HG03135 (cell line): ENCODE data around the gene SDCCAG8.

Experiments
- ATAC-seq: cut with Tn5 transposase; IDR thresholded peaks from one replicate; pipeline ENCODE4 v1.9.1; 2021; ENCODE audit warnings: mild to moderate bottlenecking, moderate library complexity; ENCODE audit not compliant: unreplicated experiment

The SDCCAG8 gene

GRCh38 chr1:243477731-243478290, 222.0 kb downstream of the SDCCAG8 start:
- no peak for ATAC-seq

DNA sequence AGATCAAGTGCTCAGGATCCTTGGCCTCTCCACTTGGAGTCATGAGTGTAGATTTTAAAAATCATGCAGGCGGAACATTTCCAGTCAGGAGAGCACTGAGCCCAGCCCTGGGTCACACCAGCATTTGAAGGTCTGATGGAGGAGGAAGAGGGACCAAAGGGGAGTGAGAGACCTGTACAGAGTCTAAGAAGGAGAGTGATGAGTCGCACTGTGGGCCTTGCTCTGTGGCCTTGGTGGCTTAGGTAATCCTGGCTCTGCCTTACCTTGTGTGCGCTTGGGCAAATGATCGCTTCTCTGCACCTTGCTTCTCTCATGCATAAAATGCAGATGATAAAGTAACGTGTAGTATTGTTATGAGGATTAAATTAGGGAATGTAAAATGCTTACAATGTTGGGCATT, 225.3 kb downstream of the SDCCAG8 start:
- ATAC-seq, result no peak

GRCh38 chr1:243482141-243483022, 226.5 kb downstream of the SDCCAG8 start:
- no peak for ATAC-seq

- ATAC-seq, result no peak
These were observed 227.4 kb downstream of the SDCCAG8 start for GRCh38 chr1:243483071-243483771.

GRCh38 chr1:243483952-243484351, 228.1 kb downstream of the SDCCAG8 start:
- ATAC-seq, result no peak

DNA sequence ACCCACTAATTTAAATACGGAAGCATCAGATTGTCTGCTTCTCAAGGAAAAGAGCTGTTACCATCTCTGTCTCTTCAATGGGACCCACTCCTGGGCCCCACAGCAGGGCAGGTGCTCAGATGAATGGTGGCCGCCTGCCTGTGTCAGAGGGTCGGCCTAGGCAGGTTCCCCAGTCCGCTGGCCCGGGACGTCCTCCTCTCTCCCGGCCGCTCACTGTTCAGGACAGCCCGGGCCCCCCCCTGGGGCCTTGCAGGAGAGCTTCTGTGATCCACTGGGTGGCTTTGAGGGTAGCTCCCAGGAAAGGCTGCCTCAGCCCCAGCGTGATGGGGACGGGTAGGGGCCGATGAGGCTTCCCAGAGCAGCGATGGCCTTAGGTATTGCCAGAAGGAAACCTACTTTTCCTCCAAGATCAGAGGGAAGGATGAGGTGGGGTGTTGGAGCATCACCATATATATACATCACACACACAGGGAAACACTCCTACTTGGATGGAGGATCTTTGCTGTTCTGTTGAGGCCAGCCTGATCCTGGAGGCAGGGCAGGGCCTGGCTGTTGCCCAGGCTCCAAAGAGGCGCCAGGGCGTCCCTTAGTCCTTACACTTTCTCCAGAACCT, 231.3 kb downstream of the SDCCAG8 start:
- ATAC-seq, result no peak

- ATAC-seq, result no peak
These were observed 231.9 kb downstream of the SDCCAG8 start for GRCh38 chr1:243487649-243488227.

DNA sequence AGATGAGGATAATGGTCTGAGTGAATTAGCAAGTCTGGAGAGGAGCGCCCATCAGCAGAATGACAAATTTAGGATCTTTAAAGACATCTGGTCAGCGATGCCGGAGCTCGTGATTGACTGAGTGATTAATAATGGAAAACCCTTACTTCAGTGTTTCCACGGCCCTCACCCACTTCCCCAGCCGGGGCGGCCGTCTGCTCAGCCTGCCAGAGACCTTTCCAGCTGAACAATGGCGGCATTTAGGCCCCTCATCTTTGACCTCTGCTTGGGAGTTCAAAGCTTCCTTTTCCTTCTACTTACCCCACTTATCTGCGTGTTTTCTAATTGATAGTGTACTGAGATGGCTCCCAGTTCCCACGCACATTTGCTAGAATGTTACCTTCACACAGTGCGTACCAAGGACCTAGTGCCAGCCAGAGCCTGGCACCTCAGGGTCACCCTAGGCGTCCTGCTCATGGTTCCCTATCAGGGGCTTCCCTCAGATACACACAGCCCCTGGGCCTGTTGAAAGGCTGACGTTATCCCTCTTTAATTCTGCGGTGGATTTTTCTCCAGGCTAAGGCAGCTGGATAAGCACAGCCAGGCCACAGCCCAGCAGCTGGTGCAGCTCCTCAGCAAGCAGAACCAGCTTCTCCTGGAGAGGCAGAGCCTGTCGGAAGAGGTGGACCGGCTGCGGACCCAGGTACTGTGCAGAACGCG, 232.8 kb downstream of the SDCCAG8 start:
- ATAC-seq, result no peak

DNA sequence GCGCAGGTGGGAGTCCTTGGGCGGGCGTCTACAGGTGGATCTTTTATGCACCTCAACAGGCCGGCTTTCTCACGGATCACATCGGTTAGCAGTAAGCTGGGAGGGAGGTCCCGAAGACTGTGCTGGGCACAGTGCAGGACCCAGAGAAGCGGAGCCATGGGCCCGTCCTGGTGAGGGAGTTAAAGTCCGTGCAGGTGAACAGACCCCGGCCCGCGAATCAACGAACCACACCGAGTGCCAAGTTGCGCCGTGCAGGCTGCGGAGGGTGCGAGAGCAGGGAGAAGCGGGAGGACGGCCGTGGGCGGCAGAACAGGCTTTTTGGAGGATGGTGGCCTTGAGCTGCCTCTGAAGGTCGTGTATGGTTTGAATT, 233.3 kb downstream of the SDCCAG8 start:
- ATAC-seq, result no peak

DNA sequence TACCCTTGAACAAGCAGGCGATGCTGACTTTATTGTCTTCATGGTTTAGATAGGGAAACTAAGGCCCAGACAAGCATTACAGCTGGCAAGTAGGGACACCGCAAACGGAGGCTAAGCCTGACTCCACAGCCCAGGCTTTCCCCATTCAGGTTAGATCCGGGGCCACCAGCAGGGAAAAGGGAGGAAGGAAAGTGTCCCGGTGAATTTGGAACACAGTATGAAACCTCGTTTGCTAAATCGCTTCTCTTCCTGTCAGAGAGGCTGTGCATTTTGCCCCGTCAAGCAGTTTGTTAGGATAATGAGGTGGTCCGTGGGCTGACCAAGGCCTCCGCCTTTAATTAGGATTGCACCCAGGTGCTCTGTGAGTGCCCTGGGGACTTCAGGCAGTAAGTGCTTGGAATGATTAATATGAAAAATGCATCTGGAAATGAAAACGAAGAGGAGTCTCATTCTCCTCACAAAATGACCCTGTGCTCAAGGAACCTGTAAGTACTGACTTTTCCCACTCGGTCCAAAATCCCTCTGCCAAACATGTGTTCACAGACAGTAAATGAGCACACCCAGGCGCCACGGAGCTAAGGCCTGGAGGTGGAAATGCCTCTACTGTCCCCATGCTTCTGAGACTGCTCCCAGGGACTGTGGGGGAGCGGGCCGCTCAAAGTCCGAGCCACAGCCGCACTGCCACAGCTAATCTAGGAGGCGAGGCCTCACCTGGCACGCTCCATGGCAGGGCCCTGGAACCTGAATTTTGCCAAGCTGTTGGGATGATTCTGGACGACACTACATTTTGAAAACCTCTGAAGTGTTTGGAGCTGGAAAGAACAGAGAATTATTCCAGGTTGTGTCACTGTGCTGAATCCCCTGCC, 234.1 kb downstream of the SDCCAG8 start:
- no peak for ATAC-seq

GRCh38 chr1:243490748-243491686, 235.2 kb downstream of the SDCCAG8 start:
- no peak for ATAC-seq

GRCh38 chr1:243493156-243494129, 237.6 kb downstream of the SDCCAG8 start:
- no peak for ATAC-seq

DNA sequence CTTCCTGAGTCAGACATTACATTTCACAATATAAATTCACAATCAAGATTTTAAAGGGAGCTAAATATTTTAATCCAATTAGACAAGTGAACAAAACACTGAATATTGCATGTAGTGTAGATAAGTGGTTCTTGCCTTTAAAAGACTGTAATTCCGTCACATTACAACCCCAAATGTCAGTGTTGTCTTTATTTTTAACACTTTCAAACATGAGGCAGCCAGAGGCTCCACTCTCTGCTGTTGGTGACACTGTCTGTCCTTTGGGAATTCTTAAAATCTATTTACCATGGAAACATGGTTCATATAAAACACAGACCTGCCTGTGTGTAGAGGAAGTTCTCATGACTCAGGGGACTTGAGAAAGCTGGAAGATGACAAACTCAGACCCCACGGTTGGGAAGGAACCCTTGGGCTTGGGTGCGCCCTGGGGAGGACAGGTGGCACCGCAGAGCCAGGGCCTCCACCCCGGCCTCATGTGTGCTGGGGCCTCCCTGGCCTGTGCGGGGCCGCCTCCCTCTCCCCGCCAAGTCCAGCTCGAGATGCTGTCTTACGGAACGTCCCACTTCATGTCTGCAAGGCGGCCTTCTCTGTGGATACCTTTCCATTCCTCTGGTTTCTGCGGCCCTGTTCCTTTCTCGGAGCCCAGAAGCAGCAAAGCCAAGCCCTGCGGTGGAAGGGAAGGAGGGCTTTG, 239.0 kb downstream of the SDCCAG8 start:
- no peak for ATAC-seq

GRCh38 chr1:243495442-243496186, 239.8 kb downstream of the SDCCAG8 start:
- ATAC-seq, result no peak

DNA sequence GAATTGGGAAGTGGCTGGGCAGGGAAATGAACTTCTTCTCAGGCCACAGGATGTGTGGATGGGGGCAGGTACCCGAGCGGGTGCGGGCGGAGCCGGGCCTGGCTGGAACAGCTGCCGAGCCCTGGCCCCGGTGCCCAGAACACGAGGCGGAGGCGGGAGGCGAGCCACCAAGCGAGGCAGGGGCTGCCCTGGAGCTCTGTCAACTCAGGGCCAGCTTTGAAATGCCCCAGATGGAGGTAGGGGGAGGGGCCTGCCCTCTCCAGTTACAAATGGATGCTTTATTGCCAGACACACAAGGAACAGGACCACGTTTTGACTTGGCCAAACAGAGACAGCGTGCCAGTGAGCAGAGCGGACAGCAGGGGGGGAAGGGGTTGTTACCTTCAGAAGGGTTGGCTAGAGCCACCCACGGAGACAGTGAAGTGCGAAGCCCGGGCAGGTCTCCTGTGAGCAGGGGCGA, 240.4 kb downstream of the SDCCAG8 start:
- ATAC-seq, result no peak

GRCh38 chr1:243496806-243497205, 241.0 kb downstream of the SDCCAG8 start:
- no peak for ATAC-seq
